ENCODE data around the gene IFNG-AS1.

DNA sequence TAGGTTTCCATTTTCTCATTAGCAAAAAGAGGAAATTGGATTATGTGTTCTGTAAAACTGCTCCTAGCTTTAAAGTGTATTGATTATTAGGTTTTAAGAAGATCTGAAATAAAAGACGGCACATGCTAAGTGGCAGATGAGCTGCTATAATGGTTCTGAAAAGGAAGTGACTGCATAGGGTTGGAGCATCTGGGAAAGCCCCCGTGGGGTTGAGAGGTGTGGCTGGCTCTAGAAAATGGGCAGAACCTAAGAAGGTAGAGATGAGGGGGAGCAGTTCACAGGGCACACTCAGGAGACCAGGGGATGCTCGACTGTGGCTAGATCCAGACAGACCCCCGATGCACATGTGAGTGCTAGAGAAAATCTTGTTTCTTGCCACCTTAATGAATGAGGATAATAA is 1.9 kb downstream of the IFNG-AS1 start:
- TF ChIP-seq EP300 (IDR thresholded peaks at IDR 0.05) (no peak), POLR2A (IDR thresholded peaks at IDR 0.05) (no peak)
- TF ChIP-seq, protein P1, sequence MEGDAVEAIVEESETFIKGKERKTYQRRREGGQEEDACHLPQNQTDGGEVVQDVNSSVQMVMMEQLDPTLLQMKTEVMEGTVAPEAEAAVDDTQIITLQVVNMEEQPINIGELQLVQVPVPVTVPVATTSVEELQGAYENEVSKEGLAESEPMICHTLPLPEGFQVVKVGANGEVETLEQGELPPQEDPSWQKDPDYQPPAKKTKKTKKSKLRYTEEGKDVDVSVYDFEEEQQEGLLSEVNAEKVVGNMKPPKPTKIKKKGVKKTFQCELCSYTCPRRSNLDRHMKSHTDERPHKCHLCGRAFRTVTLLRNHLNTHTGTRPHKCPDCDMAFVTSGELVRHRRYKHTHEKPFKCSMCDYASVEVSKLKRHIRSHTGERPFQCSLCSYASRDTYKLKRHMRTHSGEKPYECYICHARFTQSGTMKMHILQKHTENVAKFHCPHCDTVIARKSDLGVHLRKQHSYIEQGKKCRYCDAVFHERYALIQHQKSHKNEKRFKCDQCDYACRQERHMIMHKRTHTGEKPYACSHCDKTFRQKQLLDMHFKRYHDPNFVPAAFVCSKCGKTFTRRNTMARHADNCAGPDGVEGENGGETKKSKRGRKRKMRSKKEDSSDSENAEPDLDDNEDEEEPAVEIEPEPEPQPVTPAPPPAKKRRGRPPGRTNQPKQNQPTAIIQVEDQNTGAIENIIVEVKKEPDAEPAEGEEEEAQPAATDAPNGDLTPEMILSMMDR (IDR thresholded peaks at IDR 0.05) = no peak

All from gastroesophageal sphincter (tissue), 3 donors.